Muscle of back (tissue), 11 donors: Measurements from ENCODE around the gene CSNK1G1. TPM values are rescaled to one million over a fixed set of nuclear protein-coding genes. Genes with fewer than 3 reads are reported as not detected.

Source experiments
- DNase-seq, 3 donors: peaks; one replicate each; pipeline versions ENCODE4 v3.0.0 to v3.0.0-alpha.2; 2013
- polyA plus RNA-seq, 10 donors: library from polyadenylated mRNA; unstranded; fragments of 120-200 nt; gene quantifications; one replicate each; pipeline ENCODE4 v1.2.1, GENCODE V29; 2013; ENCODE audit not compliant: insufficient read length in 10 of 10

The CSNK1G1 gene
- polyA plus RNA-seq, 10 donors, result 8.5 to 13.0 (median 10.8) TPM

DNA sequence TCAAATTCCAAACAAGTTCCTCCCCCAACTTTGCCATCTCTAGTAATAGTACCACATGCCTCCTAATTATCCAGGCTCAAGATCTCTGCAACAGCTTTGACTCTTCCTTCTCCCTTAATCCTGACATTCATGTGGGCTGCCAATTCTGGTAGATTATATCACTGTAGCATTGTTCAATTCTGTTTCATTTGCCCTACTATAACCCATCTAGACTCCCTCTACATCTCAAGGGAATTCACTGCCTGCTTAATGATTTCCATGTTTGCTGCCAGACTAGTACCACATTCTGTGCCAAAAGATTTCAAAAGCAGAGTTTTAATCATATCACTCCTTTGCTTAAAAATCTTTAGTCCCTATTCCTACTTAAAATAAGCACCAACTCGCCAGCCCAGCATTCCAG is 158.5 kb downstream of the CSNK1G1 start:
- no peak for DNase-seq

DNA sequence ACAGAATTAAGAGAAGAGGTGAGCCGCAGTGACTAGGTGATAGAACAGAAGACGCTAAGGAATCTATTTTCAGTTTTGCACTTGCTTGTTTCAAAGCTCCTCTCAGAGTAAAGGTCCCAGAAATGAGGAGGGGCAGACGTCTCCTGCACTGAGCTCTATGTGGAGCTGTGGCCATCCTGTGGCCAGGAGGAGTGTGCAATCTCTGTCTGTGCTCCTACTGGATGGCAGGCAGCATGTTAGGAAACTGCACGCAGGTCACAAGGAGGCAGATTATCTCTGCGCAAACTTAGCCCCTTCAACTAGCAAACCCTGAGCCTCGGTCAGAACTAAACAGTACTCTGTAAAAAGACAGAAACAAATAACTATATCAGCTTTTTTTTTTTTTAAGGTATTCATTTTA is 162.0 kb downstream of the CSNK1G1 start:
- no peak for DNase-seq

- DNase-seq, result no peak
These were observed 163.8 kb downstream of the CSNK1G1 start for GRCh38 chr15:64191971-64192830.

GRCh38 chr15:64187396-64188191 is 168.4 kb downstream of the CSNK1G1 start:
- no peak for DNase-seq

DNA sequence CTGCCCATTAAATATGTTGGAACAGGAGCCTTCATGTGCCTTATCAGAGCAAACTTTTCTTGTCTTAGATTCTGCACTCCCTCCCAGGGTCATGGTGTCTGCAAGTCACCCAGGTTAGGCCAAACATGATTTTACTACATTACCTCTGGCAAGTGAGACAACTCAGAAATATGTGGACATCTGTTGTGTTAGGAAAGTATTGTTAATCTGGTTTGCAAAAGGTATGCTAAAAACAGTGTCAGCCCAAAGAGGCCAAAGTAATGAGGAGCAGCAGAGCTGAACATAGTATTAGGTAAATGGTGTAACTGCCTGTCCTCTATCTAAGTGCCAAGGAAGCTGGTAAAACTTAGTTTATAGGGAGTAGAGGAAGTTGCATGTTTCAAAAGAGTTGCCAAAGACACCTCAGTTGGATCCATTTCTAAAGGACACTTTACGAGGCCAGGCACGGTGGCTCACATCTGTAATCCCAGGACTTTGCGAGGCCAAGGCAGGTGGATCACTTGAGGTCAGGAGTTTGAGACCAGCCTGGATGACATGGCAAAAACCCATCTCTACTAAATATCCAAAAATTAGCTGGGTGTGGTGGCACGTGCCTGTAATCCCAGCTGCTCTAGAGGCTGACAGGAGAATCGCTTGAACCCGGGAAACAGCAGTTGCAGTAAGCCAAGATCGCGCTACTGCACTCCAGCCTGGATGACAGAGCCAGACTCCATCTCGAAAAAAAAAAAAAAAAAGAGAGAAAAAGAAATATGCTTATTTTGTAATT is 170.6 kb downstream of the CSNK1G1 start:
- DNase-seq, result no peak

DNA sequence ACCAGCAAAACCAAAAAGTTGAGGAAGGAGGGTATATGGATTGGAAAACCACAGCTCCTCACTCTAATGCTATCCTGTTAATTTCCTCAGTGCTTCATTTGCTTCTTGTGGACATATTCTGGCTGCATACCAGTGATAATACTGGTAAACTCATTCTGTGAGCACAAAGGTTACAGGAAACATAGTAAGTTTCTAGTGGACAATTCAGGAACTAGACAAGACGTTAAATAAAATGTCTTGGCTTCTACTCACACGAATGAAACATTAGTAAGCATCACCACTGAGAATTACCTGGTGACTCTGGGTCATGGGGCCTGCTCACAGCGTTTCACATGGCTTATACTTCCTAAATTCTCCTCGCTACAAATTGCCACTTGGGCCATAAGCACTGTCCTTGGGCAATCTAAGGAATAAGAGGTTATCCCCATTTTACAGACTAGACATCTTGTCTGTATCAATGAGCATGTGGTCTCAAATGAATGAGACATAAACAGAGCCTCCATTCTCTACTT is 173.1 kb downstream of the CSNK1G1 start:
- no peak for DNase-seq

DNA sequence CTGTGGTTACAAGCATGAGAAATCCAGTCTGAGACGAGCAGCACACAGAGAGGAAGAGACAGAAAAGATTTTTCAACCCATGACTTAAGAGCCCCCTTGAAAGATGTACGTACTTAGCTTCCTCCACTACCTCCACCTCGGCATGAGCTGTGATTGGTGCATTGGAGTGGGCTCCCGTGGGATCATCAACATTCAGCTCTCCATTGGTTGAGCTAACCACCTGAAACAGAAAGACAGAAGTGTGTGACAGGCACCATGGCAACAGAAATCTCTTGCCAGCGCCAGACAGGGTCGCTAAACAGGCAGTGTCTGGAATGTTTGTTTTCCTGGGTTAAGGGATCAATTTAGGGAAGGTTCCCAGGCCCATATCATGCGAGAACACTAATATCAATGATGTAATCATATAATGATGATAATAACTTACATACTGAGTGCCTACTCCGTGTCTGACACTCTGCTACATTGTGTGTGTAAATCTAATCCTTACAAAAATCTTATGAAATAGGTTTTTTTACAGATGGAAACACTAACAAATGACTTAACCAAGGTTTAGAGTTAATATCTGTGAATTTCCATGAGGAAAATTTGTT is 175.6 kb downstream of the CSNK1G1 start:
- DNase-seq, result no peak

GRCh38 chr15:64166102-64166890 is 189.7 kb downstream of the CSNK1G1 start:
- DNase-seq, result no peak

GRCh38 chr15:64164436-64164835 is 191.5 kb downstream of the CSNK1G1 start:
- no peak for DNase-seq

DNA sequence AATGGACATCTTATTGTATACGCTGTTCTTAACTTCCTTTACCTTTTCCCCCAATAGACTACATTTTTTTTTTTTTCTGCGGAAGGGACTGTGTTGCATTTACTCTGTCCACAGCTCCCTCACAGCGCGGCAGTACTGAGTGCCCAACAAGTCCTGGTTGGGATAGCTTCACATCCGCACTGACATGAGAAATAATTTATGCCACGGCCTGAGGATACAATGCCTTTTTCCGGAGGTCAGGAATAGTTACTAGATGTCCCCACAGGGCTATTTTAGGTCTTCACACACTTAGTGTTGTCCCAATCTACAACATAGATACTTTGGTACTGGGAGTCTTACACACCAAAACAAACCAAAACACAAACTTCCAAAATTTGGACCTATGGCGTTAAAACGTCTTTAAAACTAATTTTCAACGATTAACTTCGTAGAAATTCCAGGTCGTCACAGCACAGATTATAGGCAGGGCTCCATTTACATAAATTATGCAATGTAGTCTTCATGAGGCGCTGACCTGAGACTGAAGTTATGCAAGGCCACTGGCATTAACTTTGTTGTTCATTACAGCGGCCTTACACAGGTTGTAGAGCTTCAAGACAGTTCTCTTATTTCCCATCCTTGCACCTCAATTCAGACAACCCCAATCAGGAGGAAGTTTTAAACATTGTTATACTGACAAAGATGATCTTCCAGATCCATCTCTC is 192.2 kb downstream of the CSNK1G1 start:
- no peak for DNase-seq

DNA sequence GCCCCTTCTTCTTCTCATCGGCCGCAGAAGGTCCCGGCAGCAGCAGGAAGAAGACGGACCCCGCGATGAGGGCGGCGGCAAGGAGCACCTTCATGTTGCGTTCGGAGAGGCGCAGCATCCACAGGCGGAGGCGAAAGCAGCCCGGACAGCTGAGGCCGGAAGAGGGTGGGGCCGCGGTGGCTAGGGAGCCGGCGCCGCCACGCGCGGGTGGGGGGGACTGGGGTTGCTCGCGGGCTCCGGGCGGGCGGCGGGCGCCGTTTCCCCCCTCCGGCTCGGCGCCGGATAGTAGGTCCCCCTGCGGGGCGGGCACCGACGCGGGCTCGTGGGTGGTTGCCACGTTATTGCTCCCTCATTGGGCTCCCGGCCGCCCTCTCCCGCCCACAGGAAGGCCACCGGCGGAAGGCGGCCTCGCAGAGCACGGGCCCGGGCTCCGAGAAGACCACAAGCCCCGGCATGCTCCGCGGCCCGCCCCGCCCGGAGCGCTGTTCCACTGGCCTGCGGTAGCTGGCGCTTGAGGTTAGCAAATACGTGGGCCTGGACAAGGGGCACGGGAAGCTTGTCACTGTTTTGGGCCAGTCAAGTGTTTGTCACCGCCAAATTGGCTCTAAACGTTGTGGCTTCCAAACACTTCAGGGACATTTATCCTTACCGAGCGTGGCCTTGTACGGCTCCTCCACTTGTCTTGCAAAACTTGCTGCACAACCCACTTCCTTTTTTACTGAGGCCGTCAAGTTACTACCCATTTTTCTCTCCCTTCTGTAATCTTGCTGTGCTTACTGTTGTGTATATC is 192.9 kb downstream of the CSNK1G1 start, which contains the start of gene PPIB:
PPIB (minus strand) TSS at position 154 of the 790 bp plus-strand sequence; CDS start at position 118, 36 bp downstream.
- DNase-seq, result peak; percentile 98 to 99 (median 98)

DNA sequence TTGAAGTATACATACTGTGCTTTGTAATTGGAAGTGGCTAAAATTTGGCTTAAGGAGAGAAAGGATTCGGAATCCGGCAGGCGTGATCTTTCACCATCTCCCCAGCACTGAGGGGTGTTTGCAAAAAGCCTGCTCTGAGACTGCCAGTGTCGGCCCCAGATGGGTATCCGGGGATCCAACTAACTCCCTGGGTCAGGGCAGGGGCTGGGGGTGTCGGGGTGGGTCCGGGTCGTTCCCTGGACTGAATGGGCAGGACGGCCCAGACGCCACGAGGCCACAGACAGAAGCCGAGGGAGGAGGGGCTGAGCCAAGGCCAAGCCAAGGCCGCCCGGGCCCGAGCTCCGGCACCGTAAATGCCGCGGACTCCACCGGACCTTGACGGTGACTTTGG is 193.5 kb downstream of the CSNK1G1 start:
- DNase-seq, result no peak

DNA sequence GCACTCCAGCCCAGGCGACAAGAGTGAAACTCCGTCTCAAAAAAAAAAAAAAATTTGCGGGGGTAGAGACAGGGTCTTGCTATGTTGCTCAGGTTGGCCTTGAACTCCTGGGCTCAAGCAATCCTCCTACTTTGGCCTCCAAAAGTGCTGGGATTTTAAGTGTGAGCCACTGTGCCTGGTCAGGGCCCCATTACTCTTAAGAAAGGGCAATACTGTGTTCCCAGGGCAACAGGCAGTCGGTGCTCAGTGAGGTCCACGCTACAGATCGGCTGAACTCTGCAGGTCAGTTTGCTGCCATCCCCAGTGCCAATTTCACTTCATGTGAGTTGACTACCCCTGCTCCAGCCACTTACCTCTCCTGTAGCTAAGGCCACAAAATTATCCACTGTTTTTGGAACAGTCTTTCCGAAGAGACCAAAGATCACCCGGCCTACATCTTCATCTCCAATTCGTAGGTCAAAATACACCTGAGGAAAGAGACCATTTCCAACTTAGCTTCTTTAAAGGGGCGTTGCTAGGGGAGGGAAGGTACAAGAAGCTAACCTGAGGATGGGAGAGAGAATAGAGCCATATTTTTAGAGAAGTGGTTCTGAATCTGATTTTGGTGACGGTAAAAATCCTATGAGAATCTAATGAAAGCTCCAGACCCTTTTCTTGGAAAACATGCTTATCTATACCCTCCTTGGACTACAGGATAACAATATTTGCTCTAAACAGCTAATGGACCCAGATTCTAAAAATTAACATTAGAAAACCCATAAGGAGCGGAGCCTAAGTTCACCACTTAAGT is 194.1 kb downstream of the CSNK1G1 start:
- peak in 1 of 3 donors; percentile 17 for DNase-seq

GRCh38 chr15:64158363-64159134 is 197.4 kb downstream of the CSNK1G1 start:
- DNase-seq, result no peak

DNA sequence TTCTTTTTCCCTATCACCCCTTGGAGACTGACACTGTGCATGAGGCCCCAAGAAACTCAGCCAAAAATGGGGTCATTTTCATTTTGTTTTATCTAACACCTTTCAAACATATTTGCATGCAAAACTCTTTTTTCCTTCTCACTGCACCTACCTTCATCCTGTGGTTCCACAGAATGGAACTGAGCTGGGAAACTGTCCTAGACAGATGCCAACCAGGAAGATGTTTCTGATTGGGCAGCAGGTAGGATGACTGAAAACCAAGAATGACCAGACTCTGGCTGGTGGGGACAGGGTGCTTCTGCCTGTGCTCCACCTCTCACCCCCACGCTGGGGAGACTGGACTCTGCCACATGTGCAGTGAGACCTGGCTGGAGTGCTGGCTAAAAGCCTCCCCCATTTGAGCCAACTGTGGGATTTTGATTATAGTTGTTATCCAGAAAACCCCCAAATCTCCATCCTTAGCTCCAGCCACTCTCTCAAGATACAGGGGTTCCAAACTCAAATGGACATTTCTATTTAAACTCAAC is 198.3 kb downstream of the CSNK1G1 start:
- DNase-seq, result no peak

DNA sequence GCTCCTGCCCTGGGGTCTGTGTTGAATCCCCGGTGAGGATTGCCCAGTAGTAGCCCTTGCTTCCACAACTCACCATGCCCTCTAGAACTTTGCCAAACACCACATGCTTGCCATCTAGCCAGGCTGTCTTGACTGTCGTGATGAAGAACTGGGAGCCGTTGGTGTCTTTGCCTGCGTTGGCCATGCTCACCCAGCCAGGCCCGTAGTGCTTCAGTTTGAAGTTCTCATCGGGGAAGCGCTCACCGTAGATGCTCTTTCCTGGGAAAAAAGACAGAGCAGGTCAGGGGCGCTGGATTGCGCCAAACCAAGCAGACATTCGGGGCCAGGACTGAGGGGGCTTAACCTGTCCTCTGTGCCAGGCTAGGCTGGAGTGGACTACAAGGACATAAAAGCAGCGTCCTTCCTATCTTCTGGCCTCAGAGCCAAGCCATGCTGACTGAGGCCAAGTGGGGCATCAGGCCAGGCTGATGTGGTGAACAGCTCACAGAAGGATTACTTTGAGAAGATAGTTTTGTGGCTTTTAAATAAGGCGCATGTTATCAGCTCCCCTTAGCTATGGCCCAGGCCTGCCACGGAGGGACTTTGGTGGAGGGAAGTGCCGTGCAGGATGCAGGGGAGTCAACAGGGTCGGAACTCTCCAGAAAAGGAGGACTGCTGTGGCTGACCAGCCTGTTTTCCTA is 199.2 kb downstream of the CSNK1G1 start:
- DNase-seq, result no peak
